IPS-15b (cell line): ENCODE data around the gene CRYZ.
A peak's percentile ranks its signal among the peaks of the same experiment; 100 is the strongest.
"Not testable (repeated sequence)": the region's sequence is repeated elsewhere in the genome, so short reads cannot be mapped to it uniquely, and the experiment has no call there.

ENCODE experiments used
- H3K27me3 ChIP-seq: one replicate; pipeline ENCODE4 v1.6.1; 2013; ENCODE audit warnings: low read length; ENCODE audit not compliant: control insufficient read depth, insufficient read depth
- H3K36me3 ChIP-seq: one replicate; pipeline ENCODE4 v1.6.1; 2013; ENCODE audit warnings: low read length; ENCODE audit not compliant: control insufficient read depth, insufficient read depth
- H3K4me1 ChIP-seq: one replicate; pipeline ENCODE4 v1.6.1; 2013; ENCODE audit warnings: mild to moderate bottlenecking, low read length; ENCODE audit not compliant: control insufficient read depth, insufficient read depth
- H3K4me3 ChIP-seq: one replicate; pipeline ENCODE4 v1.5.1; 2013; ENCODE audit warnings: low read depth, low read length
- H3K9ac ChIP-seq: one replicate; pipeline ENCODE4 v1.6.1; 2013; ENCODE audit warnings: low read depth, mild to moderate bottlenecking, low read length
- H3K9me3 ChIP-seq: one replicate; pipeline ENCODE4 v1.6.1; 2013; ENCODE audit warnings: mild to moderate bottlenecking, low read length; ENCODE audit not compliant: control insufficient read depth, insufficient read depth

The CRYZ gene, protein sequence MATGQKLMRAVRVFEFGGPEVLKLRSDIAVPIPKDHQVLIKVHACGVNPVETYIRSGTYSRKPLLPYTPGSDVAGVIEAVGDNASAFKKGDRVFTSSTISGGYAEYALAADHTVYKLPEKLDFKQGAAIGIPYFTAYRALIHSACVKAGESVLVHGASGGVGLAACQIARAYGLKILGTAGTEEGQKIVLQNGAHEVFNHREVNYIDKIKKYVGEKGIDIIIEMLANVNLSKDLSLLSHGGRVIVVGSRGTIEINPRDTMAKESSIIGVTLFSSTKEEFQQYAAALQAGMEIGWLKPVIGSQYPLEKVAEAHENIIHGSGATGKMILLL

DNA sequence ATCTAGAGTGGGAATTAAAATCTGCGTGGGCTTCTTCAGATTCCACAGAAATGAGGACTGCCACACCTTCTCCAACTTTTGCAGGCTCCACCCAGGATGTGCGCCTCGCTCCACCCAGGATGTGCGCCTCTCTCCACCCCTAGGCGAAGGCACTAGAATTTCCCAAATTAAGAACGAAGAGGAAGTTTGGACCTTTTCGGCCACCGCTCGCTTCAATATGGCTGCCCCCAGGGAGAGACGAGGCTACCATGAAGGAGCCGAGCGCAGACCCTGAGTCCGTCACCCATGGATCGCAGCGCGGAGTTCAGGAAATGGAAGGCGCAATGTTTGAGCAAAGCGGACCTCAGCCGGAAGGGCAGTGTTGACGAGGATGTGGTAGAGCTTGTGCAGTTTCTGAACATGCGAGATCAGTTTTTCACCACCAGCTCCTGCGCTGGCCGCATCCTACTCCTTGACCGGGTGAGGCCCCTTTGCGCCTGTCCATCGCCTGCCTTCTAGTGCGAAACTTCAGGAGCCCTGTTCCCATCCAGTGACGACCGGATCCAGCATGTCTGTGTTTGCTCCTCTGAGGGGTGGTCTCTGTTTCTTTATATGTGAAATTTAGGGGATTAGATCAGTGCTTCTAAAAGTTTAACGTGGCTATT is at the start of gene CRYZ, which contains the start of gene TYW3:
Gene CRYZ, minus strand, starts transcription at position 91 of the 644 bp plus-strand sequence. CDS start 8,229 bp downstream, outside the sequence.
Gene TYW3, plus strand, starts transcription at position 193 of the 644 bp plus-strand sequence. Its CDS starts 93 bp downstream, at position 286.
- peaks cover 7% of the 10 kb centered on the region for H3K4me1 ChIP-seq
- H3K9me3 ChIP-seq = no peaks in the 10 kb centered on the region
- peak within 1 kb of the TSS; percentile 97 for H3K9ac ChIP-seq
- no peaks in the 10 kb centered on the region for H3K27me3 ChIP-seq
- H3K36me3 ChIP-seq = peaks cover 8% of the 10 kb centered on the region
- peak within 1 kb of the TSS; percentile 98 for H3K4me3 ChIP-seq

DNA sequence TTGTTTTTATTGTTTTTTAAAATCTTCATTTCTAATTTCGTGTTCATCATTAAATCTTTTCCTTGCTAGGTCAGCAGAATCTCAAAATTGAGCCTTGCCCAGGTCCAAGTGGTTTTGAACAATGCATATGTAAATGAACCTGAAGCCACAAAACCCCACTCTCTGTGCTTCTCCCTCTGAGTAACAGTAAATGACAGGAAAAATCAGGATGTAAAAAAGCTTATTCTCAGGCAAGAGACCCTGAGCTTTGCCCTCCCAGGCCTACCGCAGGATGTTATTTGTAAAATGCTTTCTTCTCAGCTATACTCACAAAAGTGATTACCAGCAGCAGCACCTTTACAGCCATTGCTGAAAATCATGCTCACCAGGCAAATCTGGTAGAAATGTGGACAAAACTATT is 47.7 kb upstream of the CRYZ start:
- Histone ChIP-seq H3K27me3 (no peaks in the 10 kb centered on the region), H3K36me3 (no peaks in the 10 kb centered on the region), H3K4me1 (peaks cover 7% of the 10 kb centered on the region), H3K9me3 (no peaks in the 10 kb centered on the region), H3K4me3 (no peak overlapping the region), H3K9ac (no peak overlapping the region)

DNA sequence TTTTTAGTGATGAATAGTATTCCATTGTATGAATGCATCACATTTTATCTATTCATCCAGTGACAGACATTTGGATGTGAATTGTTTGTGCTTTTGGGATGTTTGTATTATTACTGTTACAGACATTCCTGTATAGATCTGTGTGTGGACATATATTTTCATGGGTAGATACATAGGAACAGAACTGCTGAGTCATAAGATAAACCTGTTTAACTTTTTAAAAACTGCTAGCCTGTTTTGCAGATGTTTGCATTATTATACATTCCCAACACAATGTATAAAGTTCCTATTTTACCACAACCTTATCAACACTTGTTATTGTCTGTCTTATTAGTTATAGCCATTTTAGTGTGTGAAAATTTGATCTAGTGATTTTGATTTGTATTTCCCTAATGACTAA is 46.9 kb upstream of the CRYZ start:
- H3K9ac ChIP-seq = no peak overlapping the region
- H3K4me3 ChIP-seq = no peak overlapping the region
- peaks cover 7% of the 10 kb centered on the region for H3K4me1 ChIP-seq
- H3K36me3 ChIP-seq = no peaks in the 10 kb centered on the region
- H3K27me3 ChIP-seq = no peaks in the 10 kb centered on the region
- H3K9me3 ChIP-seq = no peaks in the 10 kb centered on the region

DNA sequence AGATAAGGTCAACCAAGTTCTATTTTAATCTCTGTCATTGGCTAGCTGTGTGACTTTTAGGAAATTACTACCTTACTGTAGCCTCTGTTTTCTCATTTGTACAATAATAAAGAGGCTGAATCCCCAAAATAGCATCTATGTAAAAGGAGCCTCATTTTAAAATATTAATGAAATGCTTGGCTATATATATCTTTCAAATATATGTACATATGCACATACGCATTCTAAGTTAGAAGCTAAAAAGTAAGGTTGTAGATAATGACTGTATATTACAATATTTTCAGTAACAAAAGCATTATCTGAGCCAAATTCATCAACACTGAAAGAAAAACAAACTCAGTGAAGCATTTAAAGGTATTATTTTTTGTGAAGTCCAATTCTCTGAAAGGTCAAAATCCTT is 44.7 kb upstream of the CRYZ start:
- H3K36me3 ChIP-seq = no peaks in the 10 kb centered on the region
- H3K27me3 ChIP-seq = no peaks in the 10 kb centered on the region
- no peak overlapping the region for H3K9ac ChIP-seq
- peaks cover 7% of the 10 kb centered on the region for H3K4me1 ChIP-seq
- no peaks in the 10 kb centered on the region for H3K9me3 ChIP-seq
- no peak overlapping the region for H3K4me3 ChIP-seq

DNA sequence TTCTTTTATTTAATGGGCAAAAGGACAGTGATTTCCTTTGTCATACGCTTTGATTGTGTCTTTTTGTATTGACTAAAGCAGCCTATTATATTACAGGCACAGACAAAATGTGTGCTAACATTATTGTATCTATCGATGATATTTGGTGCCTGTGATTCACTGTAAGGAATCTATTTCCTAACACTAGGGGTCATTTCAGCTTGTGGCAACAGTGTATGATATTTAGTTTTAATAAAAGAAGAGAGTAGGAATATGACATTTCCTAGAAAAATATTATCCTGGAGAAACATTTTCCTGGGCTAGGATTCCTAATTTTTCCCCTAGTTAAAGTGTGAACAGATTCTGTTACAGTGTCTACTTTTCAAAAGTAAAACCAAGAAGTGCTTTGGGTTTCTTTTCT is 42.9 kb upstream of the CRYZ start:
- no peaks in the 10 kb centered on the region for H3K9me3 ChIP-seq
- no peak overlapping the region for H3K4me3 ChIP-seq
- H3K27me3 ChIP-seq = no peaks in the 10 kb centered on the region
- no peaks in the 10 kb centered on the region for H3K36me3 ChIP-seq
- H3K9ac ChIP-seq = no peak overlapping the region
- H3K4me1 ChIP-seq = peaks cover 5% of the 10 kb centered on the region

DNA sequence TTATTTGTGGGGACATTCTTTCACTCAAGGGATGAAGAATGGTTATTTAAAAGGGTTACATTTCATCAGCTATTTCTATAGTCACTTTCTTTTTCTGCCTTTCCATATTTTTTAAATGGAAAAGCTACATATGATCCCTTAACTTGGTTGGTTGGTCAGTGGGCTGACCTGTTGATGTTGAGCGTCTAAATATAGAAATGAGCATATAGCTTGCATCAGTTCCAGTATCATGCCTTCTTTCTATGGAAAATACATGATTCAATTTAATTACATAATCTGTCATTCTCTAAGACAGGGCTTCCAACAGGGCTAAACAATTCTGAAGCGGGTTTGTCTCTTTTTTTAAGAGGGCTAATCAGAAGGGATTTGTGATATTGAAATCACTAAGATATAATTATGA is 40.7 kb upstream of the CRYZ start:
- H3K36me3 ChIP-seq = no peaks in the 10 kb centered on the region
- H3K4me3 ChIP-seq = no peak overlapping the region
- no peak overlapping the region for H3K9ac ChIP-seq
- H3K9me3 ChIP-seq = no peaks in the 10 kb centered on the region
- no peaks in the 10 kb centered on the region for H3K27me3 ChIP-seq
- H3K4me1 ChIP-seq = no peaks in the 10 kb centered on the region

DNA sequence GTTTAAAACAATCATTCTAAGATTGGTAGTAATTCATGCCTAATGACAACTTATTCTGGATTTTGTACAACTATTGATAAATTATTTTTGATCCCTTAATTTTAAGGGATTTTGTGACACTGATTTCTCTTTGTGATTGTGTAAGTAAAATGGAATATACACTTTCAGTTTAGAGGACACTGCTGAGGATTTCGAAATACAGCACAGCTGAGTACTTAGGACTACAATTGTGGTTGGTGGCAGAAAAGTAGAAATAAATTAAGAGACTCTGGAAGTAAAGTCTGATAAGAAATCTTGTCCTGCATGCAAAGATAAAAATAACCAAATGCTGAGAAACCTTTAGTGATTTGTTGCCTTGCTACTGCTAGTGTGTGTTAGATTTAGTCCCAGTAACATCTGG is 40.1 kb upstream of the CRYZ start:
- H3K36me3 ChIP-seq = no peaks in the 10 kb centered on the region
- H3K4me1 ChIP-seq = no peaks in the 10 kb centered on the region
- no peak overlapping the region for H3K9ac ChIP-seq
- H3K4me3 ChIP-seq = no peak overlapping the region
- no peaks in the 10 kb centered on the region for H3K27me3 ChIP-seq
- H3K9me3 ChIP-seq = no peaks in the 10 kb centered on the region

DNA sequence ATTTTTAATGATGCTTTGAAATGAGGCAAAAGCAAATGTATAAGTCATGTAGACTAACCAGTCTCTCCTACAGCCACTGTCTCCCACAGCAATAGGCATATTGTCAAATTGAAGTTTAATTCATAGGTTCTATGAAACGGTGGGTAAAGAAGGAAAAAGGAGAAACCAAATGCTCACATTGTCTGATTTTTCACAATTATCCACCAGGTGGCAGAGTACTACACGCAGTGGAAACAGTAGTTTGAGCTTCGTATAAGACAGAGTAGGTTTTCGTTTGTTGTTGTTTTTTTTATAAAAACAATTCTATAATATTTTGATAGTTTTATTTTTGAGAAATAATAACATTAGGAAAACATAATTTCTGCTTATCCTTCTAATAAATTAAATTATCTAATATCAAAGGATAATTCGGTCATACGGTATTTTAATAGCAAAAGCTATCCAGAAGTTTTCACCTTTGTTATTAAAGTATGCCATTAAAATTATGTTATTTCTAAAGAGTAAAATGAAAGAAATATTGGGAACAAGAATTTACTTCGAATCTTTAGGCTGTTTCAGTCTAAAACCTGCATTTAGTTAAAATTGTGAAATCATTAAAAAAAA is 39.2 kb upstream of the CRYZ start:
- H3K4me3 ChIP-seq = no peak overlapping the region

DNA sequence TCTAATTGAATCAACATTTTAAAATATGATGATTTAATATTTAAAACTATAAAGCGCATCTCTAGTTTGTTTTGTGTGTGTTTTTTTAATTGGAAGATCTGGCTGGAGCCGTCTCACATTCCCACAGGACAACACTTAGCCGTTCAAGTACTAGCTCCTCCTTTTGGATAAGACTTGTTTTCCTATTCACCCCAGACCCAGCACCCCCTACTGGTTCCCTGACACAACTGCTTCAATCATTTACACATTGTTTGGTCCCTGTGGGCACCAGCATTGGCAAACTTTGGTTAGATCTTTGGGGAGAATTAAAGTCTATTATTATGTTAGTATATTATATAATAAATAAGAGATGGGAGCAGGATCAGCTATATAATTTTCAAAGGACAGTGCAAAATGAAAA is 34.6 kb upstream of the CRYZ start:
- no peaks in the 10 kb centered on the region for H3K36me3 ChIP-seq
- H3K4me3 ChIP-seq = no peak overlapping the region
- H3K27me3 ChIP-seq = no peaks in the 10 kb centered on the region
- H3K9ac ChIP-seq = no peak overlapping the region
- no peaks in the 10 kb centered on the region for H3K9me3 ChIP-seq
- no peaks in the 10 kb centered on the region for H3K4me1 ChIP-seq

More for the DNA sequence above, 39.2 kb upstream of the CRYZ start:
- Histone ChIP-seq H3K36me3 (no peaks in the 10 kb centered on the region), H3K4me1 (no peaks in the 10 kb centered on the region), H3K27me3 (no peaks in the 10 kb centered on the region), H3K9me3 (no peaks in the 10 kb centered on the region), H3K9ac (no peak overlapping the region)

DNA sequence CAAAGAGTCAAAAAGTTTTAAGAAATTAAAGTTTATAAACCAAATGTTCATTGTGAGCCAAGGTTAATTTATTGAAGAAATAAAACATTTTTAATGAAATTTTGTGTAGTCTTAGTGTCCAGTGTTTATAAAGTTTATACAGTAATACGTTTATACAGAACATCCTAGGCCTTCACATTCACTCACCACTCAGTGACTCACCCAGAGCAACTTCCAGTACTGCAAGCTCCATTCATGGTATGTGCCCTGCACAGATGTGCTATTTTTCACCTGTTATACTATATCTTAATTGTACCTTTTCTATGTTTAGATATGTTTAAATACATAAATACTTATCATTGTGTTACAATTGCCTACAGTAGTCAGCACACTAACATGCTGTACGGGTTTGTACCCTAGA is 33.7 kb upstream of the CRYZ start:
- H3K4me1 ChIP-seq = no peaks in the 10 kb centered on the region

DNA sequence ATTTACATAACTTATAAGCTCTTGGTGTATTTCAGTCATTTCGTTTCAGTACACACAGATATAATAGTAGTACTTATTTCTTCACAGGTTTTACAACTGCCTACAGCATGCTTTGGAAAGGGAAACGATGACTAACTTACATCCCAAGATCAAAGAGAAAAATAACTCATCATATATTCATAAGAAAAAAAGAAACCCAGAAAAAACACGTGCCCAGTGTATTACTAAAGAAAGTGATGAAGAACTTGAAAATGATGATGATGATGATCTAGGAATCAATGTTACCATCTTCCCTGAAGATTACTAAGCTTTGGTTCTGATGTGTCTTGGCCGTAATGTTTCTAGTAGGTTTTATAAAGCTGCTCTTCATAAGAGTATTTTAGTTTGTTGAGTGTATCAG is 31.0 kb upstream of the CRYZ start:
- Histone ChIP-seq H3K4me1 (no peaks in the 10 kb centered on the region), H3K9ac (no peak overlapping the region), H3K4me3 (no peak overlapping the region), H3K27me3 (no peaks in the 10 kb centered on the region), H3K9me3 (no peaks in the 10 kb centered on the region), H3K36me3 (no peaks in the 10 kb centered on the region)

More for the DNA sequence above, 33.7 kb upstream of the CRYZ start:
- Histone ChIP-seq H3K4me3 (no peak overlapping the region), H3K27me3 (no peaks in the 10 kb centered on the region), H3K9me3 (no peaks in the 10 kb centered on the region), H3K9ac (no peak overlapping the region), H3K36me3 (no peaks in the 10 kb centered on the region)

DNA sequence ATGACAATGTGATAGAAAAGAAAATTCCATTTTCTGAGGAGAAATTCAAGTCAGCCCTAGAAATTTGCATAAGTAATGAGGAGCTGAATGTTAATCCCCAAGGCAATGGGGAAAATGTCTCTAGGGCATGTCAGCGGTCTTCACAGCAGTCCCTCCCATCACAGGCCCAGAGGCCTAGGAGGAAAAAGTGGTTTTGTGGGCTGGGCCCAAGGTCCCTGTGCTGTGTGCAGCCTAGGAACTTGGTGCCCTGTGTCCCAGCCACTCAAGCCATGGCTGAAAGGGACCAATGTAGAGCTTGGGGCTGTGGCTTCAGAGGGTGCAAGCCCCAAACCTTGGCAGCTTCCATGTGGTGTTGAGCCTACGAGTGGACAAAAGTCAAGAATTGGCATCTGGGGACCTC is 23.8 kb upstream of the CRYZ start:
- H3K4me3 ChIP-seq, H3K36me3 ChIP-seq, H3K27me3 ChIP-seq, H3K4me1 ChIP-seq, H3K9me3 ChIP-seq, H3K9ac ChIP-seq: not testable (repeated sequence)
